ENCODE data around the gene NCAN. TPM values are rescaled to one million over a fixed set of nuclear protein-coding genes. Genes with fewer than 3 reads are reported as not detected.

NCAN gene
- total and polyA plus RNA-seq, 2 of the 8 experiments (the other 6 are each of a cell fraction or from before 2014, with no cell fraction given), result 2.7 TPM

- TF ChIP-seq YY1 (IDR thresholded peaks at IDR 0.05; ENCODE audit: low read depth, low read length) (0 out of 2 replicates have a peak, but pooled peaks have one; percentile 13), KDM1A (IDR thresholded peaks at IDR 0.05; ENCODE audit: borderline replicate concordance, low read length) (peak; percentile 87), ATF2 (IDR thresholded peaks at IDR 0.05; ENCODE audit: low read length) (no peak), BCL11A (IDR thresholded peaks at IDR 0.05; ENCODE audit: low read depth in 2 of 2, low read length in 2 of 2) (no peak), CBX8 (IDR thresholded peaks at IDR 0.05; ENCODE audit: borderline replicate concordance, low read depth, low read length) (no peak), RXRA (IDR thresholded peaks at IDR 0.05; ENCODE audit: insufficient read depth, low read depth, low read length) (no peak), CHD1 (IDR thresholded peaks at IDR 0.05; ENCODE audit: low read depth, low read length) (no peak), SAP30 (IDR thresholded peaks at IDR 0.05; ENCODE audit: insufficient read depth, insufficient replicate concordance, low read length) (no peak), EGR1 (IDR thresholded peaks at IDR 0.05; ENCODE audit: borderline replicate concordance, low read depth, low read length) (no peak), EZH2 (IDR thresholded peaks at IDR 0.05; ENCODE audit: low read depth, low read length, severe bottlenecking) (no peak), RAD21 (IDR thresholded peaks at IDR 0.05 in 1 of 2, conservative IDR thresholded peaks at IDR 0.05 in 1 of 2; ENCODE audit: low read depth in 2 of 2, low read length in 2 of 2) (peak in 1 of 2 experiments; percentile 29; a peak in 1 of 4 replicates), ZNF274 (IDR thresholded peaks at IDR 0.05; ENCODE audit: borderline replicate concordance, extremely low read depth, low read length) (no peak), USF2 (IDR thresholded peaks at IDR 0.05; ENCODE audit: low read length) (no peak), CTBP2 (IDR thresholded peaks at IDR 0.05; ENCODE audit: borderline replicate concordance, insufficient read depth, insufficient read length, low read length) (no peak), JUND (IDR thresholded peaks at IDR 0.05; ENCODE audit: low read length) (no peak), BACH1 (IDR thresholded peaks at IDR 0.05; ENCODE audit: low read length) (no peak), HDAC2 (IDR thresholded peaks at IDR 0.05; ENCODE audit: borderline replicate concordance in 1 of 2, low read depth in 2 of 2, low read length in 2 of 2) (peak in 1 of 2 experiments; percentile 64; a peak in 1 of 4 replicates), NRF1 (IDR thresholded peaks at IDR 0.05; ENCODE audit: low read depth, low read length) (no peak)
- TF ChIP-seq, protein P1, sequence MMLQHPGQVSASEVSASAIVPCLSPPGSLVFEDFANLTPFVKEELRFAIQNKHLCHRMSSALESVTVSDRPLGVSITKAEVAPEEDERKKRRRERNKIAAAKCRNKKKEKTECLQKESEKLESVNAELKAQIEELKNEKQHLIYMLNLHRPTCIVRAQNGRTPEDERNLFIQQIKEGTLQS (IDR thresholded peaks at IDR 0.05; ENCODE audit: insufficient read depth, low read depth, low read length), result no peak
Observed at GRCh38 chr19:19262190-19263057, 50.7 kb downstream of the NCAN start (continued).
